Muscle layer of colon (tissue), 2 donors: ENCODE results near the gene HNRNPF.

Experiments
- H3K27ac ChIP-seq: one replicate; pipeline ENCODE4 v1.7.0; 2013; ENCODE audit warnings: low read depth, mild to moderate bottlenecking, low read length, moderate library complexity
- H3K27me3 ChIP-seq, 2 donors: one replicate each; pipeline ENCODE4 v1.7.0; 2013; ENCODE audit warnings: low read length in 2 of 2, mild to moderate bottlenecking in 2 of 2; ENCODE audit not compliant: insufficient read depth in 2 of 2, control insufficient read depth in 1 of 2
- H3K36me3 ChIP-seq: one replicate; pipeline ENCODE4 v1.7.0; 2013; ENCODE audit warnings: mild to moderate bottlenecking, low read length; ENCODE audit not compliant: insufficient read depth
- H3K4me1 ChIP-seq: one replicate; pipeline ENCODE4 v1.7.0; 2013; ENCODE audit warnings: mild to moderate bottlenecking, low read length; ENCODE audit not compliant: insufficient read depth
- H3K4me3 ChIP-seq, 2 donors: one replicate each; pipeline ENCODE4 v1.7.0; 2013; ENCODE audit warnings: low read length in 2 of 2, low read depth in 1 of 2, mild to moderate bottlenecking in 1 of 2, moderate library complexity in 1 of 2
- H3K9ac ChIP-seq: one replicate; pipeline ENCODE4 v1.7.0; 2013; ENCODE audit warnings: low read length
- H3K9me3 ChIP-seq: one replicate; pipeline ENCODE4 v1.7.0; 2013; ENCODE audit warnings: mild to moderate bottlenecking, low read length
- donor health status: abdominal sarcoma.
- donor health status: Adenocarcinoma of cecum.

HNRNPF gene

DNA sequence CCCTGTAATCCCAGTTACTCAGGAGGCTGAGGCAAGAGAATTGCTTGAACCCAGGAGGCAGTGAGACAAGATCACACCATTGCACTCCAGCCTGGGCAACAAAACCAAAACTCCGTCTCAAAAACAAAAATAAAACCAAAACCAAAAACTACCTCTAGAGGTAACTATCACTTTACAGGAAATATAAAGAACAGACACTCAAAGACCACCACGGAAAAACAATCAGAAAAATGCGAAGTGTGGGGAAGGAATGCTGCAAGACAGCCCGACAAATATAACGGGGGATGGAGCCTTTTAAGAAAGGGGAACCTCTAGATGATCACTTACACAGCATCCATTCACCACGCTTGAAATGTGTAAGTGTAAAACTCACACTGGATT is 4.3 kb downstream of the HNRNPF start:
- no peak overlapping the region for H3K27ac ChIP-seq
- peaks cover 28% of the 10 kb centered on the region for H3K4me1 ChIP-seq
- no peak overlapping the region for H3K4me3 ChIP-seq
- no peak overlapping the region for H3K9ac ChIP-seq
- peaks cover 1% of the 10 kb centered on the region for H3K36me3 ChIP-seq
- H3K9me3 ChIP-seq = no peaks in the 10 kb centered on the region
- H3K27me3 ChIP-seq = no peaks in the 10 kb centered on the region

DNA sequence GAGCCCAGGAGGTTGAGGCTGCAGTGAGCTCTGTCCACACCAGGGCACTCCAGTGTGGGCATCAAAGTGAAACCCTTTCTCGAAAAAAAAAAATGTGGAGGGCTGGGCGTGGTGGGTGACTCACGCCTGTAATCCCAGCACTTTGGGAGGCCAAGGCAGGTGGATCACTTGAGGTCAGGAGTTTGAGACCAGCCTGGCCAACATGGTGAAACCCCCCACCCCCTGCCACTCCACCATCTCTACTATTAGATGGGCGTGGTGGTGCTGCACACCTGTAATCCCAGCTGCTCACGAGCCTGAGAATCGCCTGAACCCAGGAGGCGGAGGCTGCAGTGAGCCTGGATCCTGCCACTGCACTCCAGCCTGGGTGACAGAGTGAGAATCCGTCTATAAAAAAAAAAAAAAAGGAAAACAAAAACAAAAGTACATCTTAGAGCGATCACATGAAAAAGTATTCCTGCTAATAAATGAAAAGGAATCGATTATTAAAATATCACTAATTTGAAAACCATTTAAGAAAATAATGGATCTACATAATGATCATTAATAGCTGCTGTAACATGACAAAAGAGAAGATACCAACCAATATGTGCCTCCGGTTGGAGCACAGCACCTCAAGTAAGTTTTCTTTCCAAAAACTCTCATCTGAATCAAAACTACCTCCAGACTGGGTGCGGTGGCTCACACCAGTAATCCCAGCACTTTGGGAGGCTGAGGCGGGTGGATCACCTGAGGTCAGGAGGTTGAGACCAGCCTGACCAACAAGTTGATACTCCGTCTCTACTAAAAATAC is 4.9 kb downstream of the HNRNPF start:
- H3K4me1 ChIP-seq = peaks cover 29% of the 10 kb centered on the region
- H3K4me3 ChIP-seq = no peak overlapping the region
- no peaks in the 10 kb centered on the region for H3K9me3 ChIP-seq
- H3K36me3 ChIP-seq = peaks cover 7% of the 10 kb centered on the region
- no peaks in the 10 kb centered on the region for H3K27me3 ChIP-seq
- H3K27ac ChIP-seq = no peak overlapping the region
- no peak overlapping the region for H3K9ac ChIP-seq

DNA sequence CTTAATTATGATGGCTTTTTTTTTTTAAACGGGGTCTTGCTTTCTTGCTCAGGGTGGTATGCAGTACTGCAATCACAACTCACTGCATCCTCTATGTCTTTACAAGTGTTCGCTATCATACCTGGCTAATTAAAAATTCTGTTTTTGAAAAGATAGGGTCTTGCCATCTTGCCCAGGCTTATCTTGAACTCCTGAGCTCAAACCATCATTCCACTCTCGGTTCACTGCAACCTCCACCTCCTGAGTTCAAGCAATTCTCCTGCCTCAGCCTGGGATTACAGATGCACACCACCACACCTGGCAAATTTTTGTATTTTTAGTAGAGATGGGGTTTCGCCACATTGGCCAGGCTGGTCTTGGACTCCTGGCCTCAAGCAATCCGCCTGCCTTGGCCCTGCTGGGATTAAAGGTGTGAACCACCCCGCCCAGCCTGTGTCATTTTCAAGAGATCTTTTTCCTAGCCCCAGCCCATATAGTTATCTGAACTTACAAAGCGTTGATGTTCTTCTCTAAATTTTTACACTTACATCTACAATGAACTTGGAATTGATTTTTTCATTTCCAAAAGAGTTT is 6.0 kb downstream of the HNRNPF start:
- H3K4me3 ChIP-seq = no peak overlapping the region
- no peaks in the 10 kb centered on the region for H3K27me3 ChIP-seq
- no peak overlapping the region for H3K27ac ChIP-seq
- peaks cover 38% of the 10 kb centered on the region for H3K4me1 ChIP-seq
- peaks cover 7% of the 10 kb centered on the region for H3K36me3 ChIP-seq
- no peaks in the 10 kb centered on the region for H3K9me3 ChIP-seq
- no peak overlapping the region for H3K9ac ChIP-seq

DNA sequence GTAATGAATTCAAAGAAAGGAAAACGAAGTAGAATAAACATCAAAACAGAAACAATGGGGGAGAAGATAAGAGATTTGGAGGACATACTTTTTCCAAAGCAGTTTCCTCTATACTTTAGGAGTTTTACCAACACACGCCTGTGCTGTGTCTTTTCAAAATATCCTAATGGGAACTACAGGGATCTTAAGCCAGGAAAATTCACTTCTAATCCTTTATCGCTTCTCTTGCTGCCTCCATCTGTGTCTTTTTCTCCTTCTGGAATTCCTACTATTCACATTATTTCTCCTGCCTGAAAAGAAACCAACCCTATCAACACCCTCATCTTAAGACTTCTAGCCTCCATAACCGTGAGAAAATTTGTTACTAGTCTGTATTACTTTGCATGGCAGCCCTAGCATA is 6.8 kb downstream of the HNRNPF start:
- H3K36me3 ChIP-seq = peaks cover 7% of the 10 kb centered on the region
- no peaks in the 10 kb centered on the region for H3K27me3 ChIP-seq
- no peak overlapping the region for H3K27ac ChIP-seq
- H3K4me3 ChIP-seq = no peak overlapping the region
- H3K9me3 ChIP-seq = no peaks in the 10 kb centered on the region
- peaks cover 41% of the 10 kb centered on the region for H3K4me1 ChIP-seq
- no peak overlapping the region for H3K9ac ChIP-seq

DNA sequence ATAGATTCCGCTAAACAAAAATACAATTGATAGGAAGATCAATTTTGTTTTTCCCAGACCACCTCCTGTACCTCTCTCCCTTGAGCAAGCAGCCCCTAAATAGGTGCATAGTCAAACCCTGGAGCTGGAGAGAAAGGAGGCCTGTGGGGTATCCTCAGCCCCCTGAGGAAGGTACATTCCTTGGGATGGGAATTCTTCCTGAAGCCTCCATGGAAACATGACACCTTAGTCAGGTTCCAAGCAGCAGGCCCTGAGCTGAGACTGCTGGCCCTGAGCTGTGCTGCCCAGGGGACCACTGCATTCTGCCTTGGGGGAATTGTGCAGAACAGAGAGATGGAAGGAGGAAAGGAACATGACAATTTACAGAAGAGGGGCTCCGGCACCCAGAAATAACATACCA is 7.4 kb downstream of the HNRNPF start:
- no peak overlapping the region for H3K9ac ChIP-seq
- peaks cover 7% of the 10 kb centered on the region for H3K36me3 ChIP-seq
- H3K27me3 ChIP-seq = no peaks in the 10 kb centered on the region
- H3K4me1 ChIP-seq = peaks cover 40% of the 10 kb centered on the region
- H3K27ac ChIP-seq = no peak overlapping the region
- no peak overlapping the region for H3K4me3 ChIP-seq
- no peaks in the 10 kb centered on the region for H3K9me3 ChIP-seq

DNA sequence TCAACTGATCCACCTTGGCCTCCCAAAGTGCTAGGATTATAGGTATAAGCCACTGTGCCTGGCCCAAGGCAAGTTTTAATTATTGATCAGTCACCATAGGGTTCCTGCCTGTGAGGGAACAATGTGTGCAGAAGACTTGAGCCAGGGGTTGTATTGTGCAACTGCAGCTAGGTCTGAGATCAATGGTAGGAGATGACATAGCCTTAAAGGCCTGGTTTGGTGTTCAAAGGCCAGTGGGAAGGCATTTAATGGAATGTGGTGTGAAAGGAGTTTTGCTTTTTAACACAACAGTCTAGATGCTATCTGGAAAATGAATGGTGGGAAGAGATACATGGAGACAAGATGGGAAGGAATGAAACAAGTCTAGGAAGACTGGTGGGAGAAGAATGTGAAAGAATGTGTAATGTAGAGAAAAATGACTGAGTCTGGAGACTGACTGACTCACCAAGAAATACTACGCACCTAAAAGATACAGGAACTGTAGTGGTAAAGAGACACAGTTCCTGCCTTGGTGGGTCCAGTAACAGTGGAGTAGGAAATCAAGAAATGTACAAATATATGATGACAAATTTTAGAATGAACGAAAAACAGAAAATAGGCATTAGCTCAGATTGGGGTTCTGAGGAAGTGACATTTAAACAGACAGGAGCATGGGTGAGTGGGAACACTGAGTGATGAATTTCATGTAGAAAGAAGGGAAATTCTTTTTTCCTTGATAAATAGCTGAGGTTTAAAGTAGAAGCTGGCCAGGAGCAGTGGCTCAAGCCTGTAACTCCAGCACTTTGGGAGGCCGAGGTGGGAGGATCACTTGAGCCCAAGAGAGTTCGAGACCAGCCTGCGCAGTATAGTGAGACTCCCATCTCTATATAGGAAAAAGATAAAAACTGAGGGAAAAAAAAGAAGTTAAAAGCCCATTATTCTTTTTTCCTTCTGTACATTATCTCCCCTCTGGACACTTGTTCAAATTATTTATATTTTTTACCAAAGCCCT is 9.4 kb downstream of the HNRNPF start:
- Histone ChIP-seq H3K27ac (no peak overlapping the region), H3K36me3 (peaks cover 7% of the 10 kb centered on the region), H3K27me3 (no peaks in the 10 kb centered on the region), H3K9me3 (no peaks in the 10 kb centered on the region), H3K4me3 (no peak overlapping the region), H3K4me1 (peaks cover 37% of the 10 kb centered on the region), H3K9ac (no peak overlapping the region)

DNA sequence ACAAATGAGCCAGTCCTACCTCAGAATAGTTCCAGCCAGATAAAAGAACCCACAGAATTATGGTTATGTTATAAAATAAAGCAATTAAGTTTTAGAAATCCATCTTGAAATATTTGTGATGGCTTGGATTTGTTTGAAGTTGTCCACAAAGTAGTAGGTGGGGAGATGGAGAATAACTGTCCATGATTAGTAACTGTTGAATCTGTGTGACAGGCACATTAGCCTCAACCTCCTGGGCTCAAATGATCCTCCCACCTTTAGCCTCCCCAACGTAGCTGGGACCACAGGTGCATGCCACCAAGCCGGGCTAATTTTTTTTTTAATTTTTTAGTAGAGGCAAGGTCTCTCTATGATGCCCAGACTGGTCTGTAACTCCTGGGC is 10.1 kb downstream of the HNRNPF start:
- Histone ChIP-seq H3K4me3 (no peak overlapping the region), H3K4me1 (peaks cover 39% of the 10 kb centered on the region)

DNA sequence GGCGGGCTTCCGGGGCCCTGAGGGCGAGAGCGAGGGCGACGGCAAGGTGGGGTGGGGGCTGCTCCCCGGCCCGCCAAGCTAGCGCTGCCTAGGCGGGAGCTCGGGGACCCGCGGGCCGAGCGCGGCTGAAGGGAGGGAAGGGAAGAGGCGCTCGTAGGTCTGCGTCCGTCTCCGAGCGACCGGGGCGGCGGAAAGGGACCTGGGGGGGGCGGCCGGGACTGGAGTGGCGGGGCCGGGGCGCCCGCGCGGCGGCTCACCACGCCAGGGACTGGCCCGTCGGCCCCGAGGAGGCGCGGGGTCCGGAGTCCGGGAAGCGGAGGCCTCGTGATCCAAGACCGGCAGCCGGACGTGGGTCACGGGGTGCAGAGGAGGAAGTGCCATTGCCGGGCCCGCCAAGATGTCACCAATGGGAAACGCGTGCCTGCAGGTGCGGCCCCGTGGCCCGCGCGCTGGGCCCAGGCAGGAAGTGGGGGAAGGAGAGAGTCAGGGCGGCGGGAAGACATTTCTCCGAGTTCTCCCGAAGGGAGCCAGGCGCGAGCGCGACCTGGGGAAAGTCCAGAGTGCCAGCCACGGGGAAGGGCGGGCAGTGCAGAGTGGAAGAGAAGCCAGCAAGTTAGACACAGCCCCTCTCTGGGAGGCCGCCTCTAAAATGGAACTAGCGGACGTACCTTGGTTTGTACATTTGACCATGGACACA is 11.9 kb downstream of the HNRNPF start:
- H3K9ac ChIP-seq = peak overlapping the region; percentile 16
- peak overlapping the region; percentile 50 to 51 for H3K4me3 ChIP-seq
- peak overlapping the region; percentile 83 for H3K27ac ChIP-seq
- peaks cover 20% of the 10 kb centered on the region for H3K36me3 ChIP-seq
- peaks cover 28% of the 10 kb centered on the region for H3K4me1 ChIP-seq
- H3K9me3 ChIP-seq = no peaks in the 10 kb centered on the region
- H3K27me3 ChIP-seq = no peaks in the 10 kb centered on the region

More for the DNA sequence above, 10.1 kb downstream of the HNRNPF start:
- H3K27ac ChIP-seq = no peak overlapping the region
- H3K36me3 ChIP-seq = peaks cover 8% of the 10 kb centered on the region
- no peaks in the 10 kb centered on the region for H3K27me3 ChIP-seq
- no peak overlapping the region for H3K9ac ChIP-seq
- no peaks in the 10 kb centered on the region for H3K9me3 ChIP-seq

DNA sequence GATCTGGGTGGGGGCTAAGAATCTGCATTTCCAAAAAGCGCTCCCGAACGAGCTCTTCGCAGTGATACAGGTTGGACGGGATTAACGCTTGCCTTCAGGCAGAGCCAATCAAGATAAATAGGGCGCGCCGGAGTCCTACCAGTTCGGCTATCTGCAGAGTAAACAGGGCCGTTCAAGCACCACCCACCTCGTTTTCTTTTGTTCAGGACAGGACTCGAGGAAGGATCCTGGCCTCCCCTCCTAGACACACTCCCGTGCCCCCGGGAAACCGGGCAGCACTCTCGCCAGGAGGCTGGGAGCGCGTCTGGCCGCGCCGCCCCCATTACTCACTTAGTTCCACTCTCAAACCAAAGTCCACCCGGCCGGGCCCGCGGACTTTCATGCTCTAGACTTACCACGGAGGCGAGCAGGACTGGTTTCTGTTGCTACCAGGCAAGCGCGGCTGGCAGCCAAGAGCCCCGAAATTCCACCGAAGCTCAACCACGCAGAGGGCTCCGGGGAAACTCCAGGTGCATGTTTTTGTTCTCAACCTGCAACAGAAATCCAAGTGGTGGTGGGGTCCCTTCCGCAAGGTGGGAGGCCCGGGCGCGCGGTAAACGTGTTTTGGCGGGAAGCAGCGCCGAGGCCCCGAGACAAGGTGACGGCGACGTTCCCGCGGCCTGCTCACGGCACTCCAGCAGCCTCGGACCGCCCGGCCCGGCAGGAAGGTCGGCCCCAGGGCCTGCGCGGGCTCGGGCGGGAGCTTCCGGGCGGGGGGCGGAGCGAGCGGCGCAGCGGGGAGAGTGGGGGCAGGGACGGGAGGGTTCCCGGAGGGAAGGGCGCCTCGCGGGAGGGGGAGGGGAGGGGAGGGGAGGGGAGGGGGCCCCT is 12.7 kb downstream of the HNRNPF start:
- no peaks in the 10 kb centered on the region for H3K27me3 ChIP-seq
- H3K27ac ChIP-seq = peak overlapping the region; percentile 83
- H3K9me3 ChIP-seq = no peaks in the 10 kb centered on the region
- peaks cover 27% of the 10 kb centered on the region for H3K36me3 ChIP-seq
- peak overlapping the region; percentile 41 for H3K9ac ChIP-seq
- peak overlapping the region; percentile 51 to 83 for H3K4me3 ChIP-seq
- H3K4me1 ChIP-seq = peaks cover 28% of the 10 kb centered on the region

DNA sequence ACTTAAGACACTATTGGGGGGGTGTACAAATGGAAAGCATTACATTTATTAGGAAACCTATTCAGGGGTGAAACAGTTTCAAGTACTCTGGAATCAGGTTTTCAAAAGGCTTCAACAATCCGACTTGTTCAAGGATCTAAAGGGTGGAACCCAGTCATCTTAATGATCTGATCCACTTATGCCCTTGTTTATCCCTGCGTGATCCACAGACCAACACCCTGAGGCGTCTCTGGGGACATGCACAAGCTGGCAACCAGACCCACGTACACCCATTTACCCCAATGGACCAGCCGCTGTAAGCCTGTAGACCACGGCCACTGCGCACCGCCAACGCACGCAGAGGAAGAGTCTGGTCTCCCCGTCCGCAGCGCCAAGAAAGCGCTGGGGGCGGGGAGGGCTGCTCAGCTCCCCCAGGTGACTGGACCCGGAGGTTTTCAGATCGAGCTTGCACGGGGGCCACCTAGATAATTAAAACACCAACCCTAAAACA is 13.4 kb downstream of the HNRNPF start:
- H3K9me3 ChIP-seq = no peaks in the 10 kb centered on the region
- H3K27me3 ChIP-seq = no peaks in the 10 kb centered on the region
- H3K27ac ChIP-seq = peak overlapping the region; percentile 83
- H3K36me3 ChIP-seq = peaks cover 33% of the 10 kb centered on the region
- peak overlapping the region; percentile 41 for H3K9ac ChIP-seq
- H3K4me1 ChIP-seq = peaks cover 28% of the 10 kb centered on the region
- H3K4me3 ChIP-seq = peak overlapping the region; percentile 30 to 83
